ENCODE measurements around the gene VSIG10L.

Gene VSIG10L

GRCh38 chr19:51297406-51297805, 44.5 kb downstream of the VSIG10L start:
- Histone ChIP-seq H3K4me2 (ENCODE audit: insufficient read depth, low read length) (no peak overlapping the region), H3K79me2 (ENCODE audit: insufficient read depth, low read length) (no peaks in the 10 kb centered on the region), H3K27me3 (ENCODE audit: insufficient read depth, low read length, poor library complexity) (peaks cover 2% of the 10 kb centered on the region), H3K27ac (ENCODE audit: low read length) (no peak overlapping the region), H2AFZ (ENCODE audit: low read depth, low read length) (no peak overlapping the region), H4K20me1 (ENCODE audit: insufficient read depth, low read length) (no peaks in the 10 kb centered on the region), H3K9me3 (ENCODE audit: insufficient read depth, low read length, severe bottlenecking) (no peaks in the 10 kb centered on the region), H3K9ac (ENCODE audit: low read depth, low read length) (no peak overlapping the region), H3K36me3 (ENCODE audit: insufficient read depth, low read length) (no peaks in the 10 kb centered on the region), H3K4me3 (ENCODE audit: low read depth in 1 of 2, low read length in 2 of 2) (no peak overlapping the region), H3K4me1 (ENCODE audit: insufficient read depth, low read length) (no peaks in the 10 kb centered on the region)
- DNase-seq: no peak
- no peak for TF ChIP-seq CTCF (IDR thresholded peaks at IDR 0.05; ENCODE audit: borderline replicate concordance, extremely low read depth, low read length, poor library complexity, severe bottlenecking)
- no peak for TF ChIP-seq EZH2 (IDR thresholded peaks at IDR 0.05; ENCODE audit: borderline replicate concordance, low read depth, low read length, severe bottlenecking)
- ATAC-seq (ENCODE audit: insufficient read depth, low read depth): no peak

- H4K20me1 ChIP-seq (ENCODE audit: insufficient read depth, low read length): no peaks in the 10 kb centered on the region
- H3K4me3 ChIP-seq (ENCODE audit: low read depth in 1 of 2, low read length in 2 of 2): no peak overlapping the region
- H3K36me3 ChIP-seq (ENCODE audit: insufficient read depth, low read length): no peaks in the 10 kb centered on the region
- H3K27ac ChIP-seq (ENCODE audit: low read length): no peak overlapping the region
- no peaks in the 10 kb centered on the region for H3K9me3 ChIP-seq (ENCODE audit: insufficient read depth, low read length, severe bottlenecking)
- H3K79me2 ChIP-seq (ENCODE audit: insufficient read depth, low read length): no peaks in the 10 kb centered on the region
- no peaks in the 10 kb centered on the region for H3K4me1 ChIP-seq (ENCODE audit: insufficient read depth, low read length)
- DNase-seq (no peak), ATAC-seq (ENCODE audit: insufficient read depth, low read depth) (no peak)
- H3K4me2 ChIP-seq (ENCODE audit: insufficient read depth, low read length): no peak overlapping the region
- TF ChIP-seq EZH2 (IDR thresholded peaks at IDR 0.05; ENCODE audit: borderline replicate concordance, low read depth, low read length, severe bottlenecking) (no peak), CTCF (IDR thresholded peaks at IDR 0.05; ENCODE audit: borderline replicate concordance, extremely low read depth, low read length, poor library complexity, severe bottlenecking) (peak; percentile 32)
- peaks cover 2% of the 10 kb centered on the region for H3K27me3 ChIP-seq (ENCODE audit: insufficient read depth, low read length, poor library complexity)
- H3K9ac ChIP-seq (ENCODE audit: low read depth, low read length): no peak overlapping the region
- H2AFZ ChIP-seq (ENCODE audit: low read depth, low read length): no peak overlapping the region
Measured at GRCh38 chr19:51296336-51297093, 45.4 kb downstream of the VSIG10L start.

GRCh38 chr19:51295382-51296126, 46.4 kb downstream of the VSIG10L start:
- no peaks in the 10 kb centered on the region for H3K9me3 ChIP-seq (ENCODE audit: insufficient read depth, low read length, severe bottlenecking)
- TF ChIP-seq CTCF (IDR thresholded peaks at IDR 0.05; ENCODE audit: borderline replicate concordance, extremely low read depth, low read length, poor library complexity, severe bottlenecking) (no peak), EZH2 (IDR thresholded peaks at IDR 0.05; ENCODE audit: borderline replicate concordance, low read depth, low read length, severe bottlenecking) (no peak)
- H3K4me3 ChIP-seq (ENCODE audit: low read depth in 1 of 2, low read length in 2 of 2): no peak overlapping the region
- no peaks in the 10 kb centered on the region for H3K79me2 ChIP-seq (ENCODE audit: insufficient read depth, low read length)
- ATAC-seq (ENCODE audit: insufficient read depth, low read depth): no peak
- H3K4me2 ChIP-seq (ENCODE audit: insufficient read depth, low read length): no peak overlapping the region
- no peak overlapping the region for H3K27ac ChIP-seq (ENCODE audit: low read length)
- H2AFZ ChIP-seq (ENCODE audit: low read depth, low read length): no peak overlapping the region
- H3K4me1 ChIP-seq (ENCODE audit: insufficient read depth, low read length): no peaks in the 10 kb centered on the region
- DNase-seq: no peak
- no peaks in the 10 kb centered on the region for H4K20me1 ChIP-seq (ENCODE audit: insufficient read depth, low read length)
- no peak overlapping the region for H3K9ac ChIP-seq (ENCODE audit: low read depth, low read length)
- H3K36me3 ChIP-seq (ENCODE audit: insufficient read depth, low read length): no peaks in the 10 kb centered on the region
- peaks cover under 1% of the 10 kb centered on the region for H3K27me3 ChIP-seq (ENCODE audit: insufficient read depth, low read length, poor library complexity)

Data from DND-41 (cell line).